HL-60 (cell line): Measurements from ENCODE around the gene ACBD7.

Experiments
- DNase-seq, 2 experiments: peaks; one replicate each; pipeline ENCODE4 v3.0.0-alpha.2; 2010 to 2020; ENCODE audit warnings: low read depth in 1 of 2, low spot score in 1 of 2
- H3K27ac ChIP-seq: fragments of 250-450 bp; sonication (Bioruptor Pico); replicated peaks from 2 replicates; pipeline ENCODE4 v1.5.1; 2020; ENCODE audit warnings: mild to moderate bottlenecking, moderate library complexity
- H3K27me3 ChIP-seq: fragments of 250-450 bp; sonication (Bioruptor Pico); 2 replicates; pipeline ENCODE4 v1.5.1; 2021; ENCODE audit warnings: mild to moderate bottlenecking, moderate library complexity; ENCODE audit not compliant: insufficient read depth, poor library complexity, severe bottlenecking
- H3K4me3 ChIP-seq: replicated peaks from 2 replicates; pipeline ENCODE4 v1.5.1; 2011; ENCODE audit warnings: mild to moderate bottlenecking, control low read depth, low read length; ENCODE audit not compliant: insufficient read depth
- GABPA ChIP-seq: IDR thresholded peaks from 2 replicates; pipeline ENCODE4 v1.6.1; 2012; ENCODE audit warnings: low read depth
- POLR2AphosphoS5 ChIP-seq: IDR thresholded peaks from 2 replicates; pipeline ENCODE4 v1.6.1; 2012; ENCODE audit warnings: low read depth
- SPI1 ChIP-seq: IDR thresholded peaks from 2 replicates; pipeline ENCODE4 v1.6.1; 2012; ENCODE audit warnings: low read depth, mild to moderate bottlenecking, borderline replicate concordance
- TF ChIP-seq, protein P1 (sequence below): IDR thresholded peaks from 2 replicates; pipeline ENCODE4 v1.6.1; 2012; ENCODE audit warnings: low read depth; ENCODE audit not compliant: insufficient replicate concordance
- TF ChIP-seq, protein P2 (sequence below): IDR thresholded peaks from one replicate; pipeline ENCODE4 v1.5.1; 2011; ENCODE audit warnings: low read length, control low read depth, inconsistent platforms; ENCODE audit not compliant: insufficient read depth

The ACBD7 gene

DNA sequence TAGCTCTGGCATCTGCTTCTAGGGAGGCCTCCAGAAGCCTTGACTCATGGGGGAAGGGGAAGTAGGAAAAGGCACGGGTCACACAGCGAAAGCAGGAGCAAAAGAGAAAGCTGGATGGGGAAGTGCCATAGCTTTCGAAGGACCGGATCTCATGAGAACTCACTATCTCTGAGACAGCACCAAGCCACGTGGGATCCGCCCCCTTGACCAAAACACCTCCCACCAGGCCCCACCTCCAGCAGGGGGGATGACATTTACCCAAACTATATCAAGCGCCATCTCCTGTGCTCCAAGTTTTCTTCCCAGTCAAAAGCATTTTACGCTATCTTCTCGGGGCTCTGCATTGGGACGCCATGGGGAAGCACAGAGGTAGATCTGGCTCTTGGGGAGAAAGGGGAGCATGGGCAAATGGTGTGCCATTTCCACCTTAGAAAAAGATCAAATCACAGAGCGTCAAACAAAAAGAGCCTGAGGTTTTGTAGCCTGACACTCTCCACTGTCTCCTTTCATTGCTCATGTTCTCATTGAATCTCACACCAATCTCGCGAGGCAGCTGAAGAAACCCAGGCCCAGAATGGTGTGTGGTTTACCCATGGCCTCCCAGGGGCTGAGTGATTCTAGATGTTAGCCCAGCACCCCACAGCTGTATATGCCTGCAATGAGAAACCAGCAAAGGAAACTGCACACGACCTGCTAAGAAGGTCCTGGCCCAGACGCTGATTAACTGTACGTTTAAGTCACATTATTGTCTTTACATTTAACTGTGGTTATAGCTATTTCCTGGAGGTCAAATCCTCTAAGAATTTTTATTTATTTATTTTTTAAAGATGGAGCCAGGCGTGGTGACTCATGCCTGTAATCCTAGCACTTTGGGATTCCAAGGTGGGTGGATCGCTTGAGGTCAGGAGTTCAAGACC lies 52.9 kb downstream of the ACBD7 start:
- DNase-seq: peak; percentile 40 to 60
- H3K27ac ChIP-seq: no peak overlapping the region
- TF ChIP-seq SPI1 (peak; percentile 69), GABPA (no peak), POLR2AphosphoS5 (no peak)
- TF ChIP-seq, protein P1, sequence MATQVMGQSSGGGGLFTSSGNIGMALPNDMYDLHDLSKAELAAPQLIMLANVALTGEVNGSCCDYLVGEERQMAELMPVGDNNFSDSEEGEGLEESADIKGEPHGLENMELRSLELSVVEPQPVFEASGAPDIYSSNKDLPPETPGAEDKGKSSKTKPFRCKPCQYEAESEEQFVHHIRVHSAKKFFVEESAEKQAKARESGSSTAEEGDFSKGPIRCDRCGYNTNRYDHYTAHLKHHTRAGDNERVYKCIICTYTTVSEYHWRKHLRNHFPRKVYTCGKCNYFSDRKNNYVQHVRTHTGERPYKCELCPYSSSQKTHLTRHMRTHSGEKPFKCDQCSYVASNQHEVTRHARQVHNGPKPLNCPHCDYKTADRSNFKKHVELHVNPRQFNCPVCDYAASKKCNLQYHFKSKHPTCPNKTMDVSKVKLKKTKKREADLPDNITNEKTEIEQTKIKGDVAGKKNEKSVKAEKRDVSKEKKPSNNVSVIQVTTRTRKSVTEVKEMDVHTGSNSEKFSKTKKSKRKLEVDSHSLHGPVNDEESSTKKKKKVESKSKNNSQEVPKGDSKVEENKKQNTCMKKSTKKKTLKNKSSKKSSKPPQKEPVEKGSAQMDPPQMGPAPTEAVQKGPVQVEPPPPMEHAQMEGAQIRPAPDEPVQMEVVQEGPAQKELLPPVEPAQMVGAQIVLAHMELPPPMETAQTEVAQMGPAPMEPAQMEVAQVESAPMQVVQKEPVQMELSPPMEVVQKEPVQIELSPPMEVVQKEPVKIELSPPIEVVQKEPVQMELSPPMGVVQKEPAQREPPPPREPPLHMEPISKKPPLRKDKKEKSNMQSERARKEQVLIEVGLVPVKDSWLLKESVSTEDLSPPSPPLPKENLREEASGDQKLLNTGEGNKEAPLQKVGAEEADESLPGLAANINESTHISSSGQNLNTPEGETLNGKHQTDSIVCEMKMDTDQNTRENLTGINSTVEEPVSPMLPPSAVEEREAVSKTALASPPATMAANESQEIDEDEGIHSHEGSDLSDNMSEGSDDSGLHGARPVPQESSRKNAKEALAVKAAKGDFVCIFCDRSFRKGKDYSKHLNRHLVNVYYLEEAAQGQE: no peak
- TF ChIP-seq, protein P2, sequence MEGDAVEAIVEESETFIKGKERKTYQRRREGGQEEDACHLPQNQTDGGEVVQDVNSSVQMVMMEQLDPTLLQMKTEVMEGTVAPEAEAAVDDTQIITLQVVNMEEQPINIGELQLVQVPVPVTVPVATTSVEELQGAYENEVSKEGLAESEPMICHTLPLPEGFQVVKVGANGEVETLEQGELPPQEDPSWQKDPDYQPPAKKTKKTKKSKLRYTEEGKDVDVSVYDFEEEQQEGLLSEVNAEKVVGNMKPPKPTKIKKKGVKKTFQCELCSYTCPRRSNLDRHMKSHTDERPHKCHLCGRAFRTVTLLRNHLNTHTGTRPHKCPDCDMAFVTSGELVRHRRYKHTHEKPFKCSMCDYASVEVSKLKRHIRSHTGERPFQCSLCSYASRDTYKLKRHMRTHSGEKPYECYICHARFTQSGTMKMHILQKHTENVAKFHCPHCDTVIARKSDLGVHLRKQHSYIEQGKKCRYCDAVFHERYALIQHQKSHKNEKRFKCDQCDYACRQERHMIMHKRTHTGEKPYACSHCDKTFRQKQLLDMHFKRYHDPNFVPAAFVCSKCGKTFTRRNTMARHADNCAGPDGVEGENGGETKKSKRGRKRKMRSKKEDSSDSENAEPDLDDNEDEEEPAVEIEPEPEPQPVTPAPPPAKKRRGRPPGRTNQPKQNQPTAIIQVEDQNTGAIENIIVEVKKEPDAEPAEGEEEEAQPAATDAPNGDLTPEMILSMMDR: no peak
- no peaks in the 10 kb centered on the region for H3K27me3 ChIP-seq
- no peak overlapping the region for H3K4me3 ChIP-seq

DNA sequence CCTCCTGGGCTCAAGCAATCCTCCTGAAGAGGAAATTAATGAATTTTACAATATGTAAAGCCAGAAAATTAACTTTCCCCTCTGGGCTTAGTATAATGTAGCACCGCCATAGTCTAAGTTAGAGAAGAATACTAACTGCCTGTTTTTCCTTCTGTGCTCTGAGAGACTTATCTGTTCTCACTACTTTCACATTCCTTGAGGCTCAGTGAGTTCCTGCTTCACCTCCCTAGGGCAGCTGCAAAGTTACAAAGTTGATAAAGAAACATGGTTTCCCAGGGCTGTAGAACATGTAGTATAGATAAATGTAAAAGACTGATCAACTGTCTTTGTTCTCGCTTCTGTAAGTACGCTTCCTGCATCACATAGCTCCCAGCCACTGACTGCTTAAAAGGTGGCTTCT lies 60.8 kb downstream of the ACBD7 start:
- DNase-seq: no peak
- TF ChIP-seq, protein P2: no peak
- TF ChIP-seq GABPA (no peak), POLR2AphosphoS5 (no peak), SPI1 (no peak)
- TF ChIP-seq, protein P1: no peak

More for the DNA sequence above, 60.8 kb downstream of the ACBD7 start:
- Histone ChIP-seq H3K27ac (no peak overlapping the region), H3K4me3 (no peak overlapping the region), H3K27me3 (no peaks in the 10 kb centered on the region)
